HepG2 (cell line): ENCODE data around the gene ACSM3. TPM values are rescaled to one million over a fixed set of nuclear protein-coding genes. Genes with fewer than 3 reads are reported as not detected.

Experiments used
- DMAP1 ChIP-seq: IDR thresholded peaks from 2 replicates; pipeline ENCODE4 v1.6.1; 2016
- GATAD2A ChIP-seq: IDR thresholded peaks from 2 replicates; pipeline ENCODE4 v1.6.1; 2016
- HDAC2 ChIP-seq: sonication (generic); formaldehyde crosslinking; IDR thresholded peaks from 2 replicates; pipeline ENCODE4 v1.4.0; 2020; ENCODE audit warnings: missing genetic modification reagents
- KLF13 ChIP-seq: sonication (generic); formaldehyde crosslinking; IDR thresholded peaks from 2 replicates; pipeline ENCODE4 v1.4.0; 2020; ENCODE audit warnings: mild to moderate bottlenecking, missing genetic modification reagents
- SAP130 ChIP-seq: IDR thresholded peaks from 2 replicates; pipeline ENCODE4 v1.6.1; 2016; ENCODE audit warnings: low read depth
- SIX1 ChIP-seq: sonication (generic); formaldehyde crosslinking; IDR thresholded peaks from 2 replicates; pipeline ENCODE4 v1.4.0; 2020; ENCODE audit warnings: missing genetic modification reagents, borderline replicate concordance
- ZMYM4 ChIP-seq: sonication (generic); formaldehyde crosslinking; IDR thresholded peaks from 2 replicates; pipeline ENCODE4 v1.8.1; 2023; ENCODE audit warnings: mild to moderate bottlenecking, missing genetic modification reagents
- ZNF24 ChIP-seq: fragments of 450-650 bp; IDR thresholded peaks from 2 replicates; pipeline ENCODE4 v1.6.1; 2017; ENCODE audit warnings: antibody characterized with exemption, mild to moderate bottlenecking
- ZNF30 ChIP-seq: sonication (generic); formaldehyde crosslinking; IDR thresholded peaks from 2 replicates; pipeline ENCODE4 v1.5.0; 2020; ENCODE audit warnings: mild to moderate bottlenecking, missing genetic modification reagents
- ZNF546 ChIP-seq: sonication (generic); formaldehyde crosslinking; conservative IDR thresholded peaks from 2 replicates; pipeline ENCODE4 v1.8.1; 2023; ENCODE audit warnings: mild to moderate bottlenecking, missing genetic modification reagents
- ZNF549 ChIP-seq: sonication (generic); formaldehyde crosslinking; IDR thresholded peaks from 2 replicates; pipeline ENCODE4 v1.5.0; 2020; ENCODE audit warnings: missing genetic modification reagents
- polyA plus RNA-seq, 8 experiments: library from polyadenylated mRNA; depleted of rRNA in 3 of 8; stranded (reverse) in 7 of 8; unstranded in 1 of 8; fragments of >200 nt; fragmentation: Illumina TruSeq in 4 of 8; extraction: Trizol in 4 of 8; gene quantifications; 2 replicates each; pipeline versions ENCODE4 v1.2.1 to v1.2.3, GENCODE V29; 2011 to 2016; ENCODE audit warnings: low read depth in 4 of 8, missing spikeins in 1 of 8, mixed read lengths in 1 of 8; ENCODE audit not compliant: insufficient read depth in 1 of 8
- total RNA-seq, 5 experiments: library from RNA; depleted of rRNA; stranded (reverse); fragments of >200 nt; fragmentation: Illumina TruSeq; extraction: Trizol; gene quantifications; 2 replicates each; pipeline ENCODE4 v1.2.3, GENCODE V29; 2016; ENCODE audit warnings: low read depth in 1 of 5
- TF ChIP-seq, protein P1 (sequence below): sonication (generic); formaldehyde crosslinking; IDR thresholded peaks from 2 replicates; pipeline ENCODE4 v1.5.1; 2020; ENCODE audit warnings: mild to moderate bottlenecking, missing genetic modification reagents
- TF ChIP-seq, protein P2 (sequence below): IDR thresholded peaks from 2 replicates; pipeline ENCODE4 v1.6.1; 2012; ENCODE audit warnings: low read depth, low read length, improper control_type of control experiment
- TF ChIP-seq, protein P3 (sequence below): sonication (generic); formaldehyde crosslinking; IDR thresholded peaks from 2 replicates; pipeline ENCODE4 v1.4.0; 2020; ENCODE audit warnings: mild to moderate bottlenecking, missing genetic modification reagents
- TF ChIP-seq, protein P4 (sequence below): sonication (generic); formaldehyde crosslinking; IDR thresholded peaks from 2 replicates; pipeline ENCODE4 v1.9.0; 2021; ENCODE audit warnings: mild to moderate bottlenecking, missing genetic modification reagents
- TF ChIP-seq, protein P5 (sequence below): sonication (generic); formaldehyde crosslinking; IDR thresholded peaks from 2 replicates; pipeline ENCODE4 v1.8.1; 2022; ENCODE audit warnings: mild to moderate bottlenecking, missing genetic modification reagents

The ACSM3 gene
- total and polyA plus RNA-seq, 2 of the 13 experiments (the other 11 are each of a cell fraction or from before 2014, with no cell fraction given): 74.0 to 108 TPM

DNA sequence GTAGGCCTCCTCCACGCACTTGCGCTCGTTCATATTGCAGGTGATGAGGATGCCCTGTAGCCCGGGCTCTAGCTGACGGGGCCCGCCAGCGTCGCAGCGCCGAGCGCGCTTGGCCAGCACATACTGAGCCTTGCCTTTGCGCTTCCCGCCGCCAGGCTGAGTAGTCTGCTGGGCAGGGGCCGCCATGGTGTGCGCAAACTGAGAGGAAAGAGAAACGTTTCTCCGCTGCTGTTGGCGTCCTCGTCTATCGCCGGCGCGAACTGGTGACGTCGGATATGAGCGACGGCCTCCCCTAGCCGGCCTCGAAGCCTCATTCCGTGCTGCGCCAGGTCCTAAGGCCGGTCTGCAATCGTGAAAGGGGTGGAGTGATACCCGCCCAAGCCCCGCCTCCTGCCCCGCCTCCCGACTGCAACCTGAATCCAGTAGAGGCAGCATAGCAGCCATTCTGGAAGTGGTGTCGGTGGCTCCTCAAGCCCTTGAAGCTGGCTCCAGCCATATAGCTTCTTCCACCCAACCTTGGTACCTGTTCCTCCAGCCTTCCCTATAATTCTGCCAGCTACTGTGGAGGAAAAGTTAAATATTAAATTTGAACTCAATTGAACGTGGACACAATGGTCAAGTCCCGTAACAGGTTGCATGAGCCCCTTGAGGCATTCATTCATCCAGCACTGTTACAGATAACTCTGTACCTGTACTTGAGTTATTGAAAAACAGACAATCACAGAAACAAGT is 22.1 kb upstream of the ACSM3 start, which contains the start of gene THUMPD1 (continued):
- TF ChIP-seq, protein P1, sequence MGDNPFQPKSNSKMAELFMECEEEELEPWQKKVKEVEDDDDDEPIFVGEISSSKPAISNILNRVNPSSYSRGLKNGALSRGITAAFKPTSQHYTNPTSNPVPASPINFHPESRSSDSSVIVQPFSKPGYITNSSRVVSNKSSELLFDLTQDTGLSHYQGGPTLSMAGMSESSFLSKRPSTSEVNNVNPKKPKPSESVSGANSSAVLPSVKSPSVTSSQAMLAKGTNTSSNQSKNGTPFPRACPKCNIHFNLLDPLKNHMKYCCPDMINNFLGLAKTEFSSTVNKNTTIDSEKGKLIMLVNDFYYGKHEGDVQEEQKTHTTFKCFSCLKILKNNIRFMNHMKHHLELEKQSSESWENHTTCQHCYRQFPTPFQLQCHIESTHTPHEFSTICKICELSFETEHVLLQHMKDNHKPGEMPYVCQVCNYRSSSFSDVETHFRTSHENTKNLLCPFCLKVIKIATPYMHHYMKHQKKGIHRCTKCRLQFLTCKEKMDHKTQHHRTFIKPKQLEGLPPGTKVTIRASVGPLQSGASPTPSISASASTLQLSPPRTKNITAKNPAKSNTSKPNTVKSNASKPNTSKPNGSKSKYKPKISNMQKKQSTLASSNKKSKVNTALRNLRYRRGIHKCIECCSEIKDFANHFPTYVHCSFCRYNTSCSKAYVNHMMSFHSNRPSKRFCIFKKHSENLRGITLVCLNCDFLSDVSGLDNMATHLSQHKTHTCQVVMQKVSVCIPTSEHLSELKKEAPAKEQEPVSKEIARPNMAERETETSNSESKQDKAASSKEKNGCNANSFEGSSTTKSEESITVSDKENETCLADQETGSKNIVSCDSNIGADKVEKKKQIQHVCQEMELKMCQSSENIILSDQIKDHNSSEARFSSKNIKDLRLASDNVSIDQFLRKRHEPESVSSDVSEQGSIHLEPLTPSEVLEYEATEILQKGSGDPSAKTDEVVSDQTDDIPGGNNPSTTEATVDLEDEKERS (CRISPR knock-in tag): peak; percentile 83
- TF ChIP-seq ZNF30: 0 out of 2 replicates have a peak, but pooled peaks have one; percentile 27
- TF ChIP-seq, protein P2, sequence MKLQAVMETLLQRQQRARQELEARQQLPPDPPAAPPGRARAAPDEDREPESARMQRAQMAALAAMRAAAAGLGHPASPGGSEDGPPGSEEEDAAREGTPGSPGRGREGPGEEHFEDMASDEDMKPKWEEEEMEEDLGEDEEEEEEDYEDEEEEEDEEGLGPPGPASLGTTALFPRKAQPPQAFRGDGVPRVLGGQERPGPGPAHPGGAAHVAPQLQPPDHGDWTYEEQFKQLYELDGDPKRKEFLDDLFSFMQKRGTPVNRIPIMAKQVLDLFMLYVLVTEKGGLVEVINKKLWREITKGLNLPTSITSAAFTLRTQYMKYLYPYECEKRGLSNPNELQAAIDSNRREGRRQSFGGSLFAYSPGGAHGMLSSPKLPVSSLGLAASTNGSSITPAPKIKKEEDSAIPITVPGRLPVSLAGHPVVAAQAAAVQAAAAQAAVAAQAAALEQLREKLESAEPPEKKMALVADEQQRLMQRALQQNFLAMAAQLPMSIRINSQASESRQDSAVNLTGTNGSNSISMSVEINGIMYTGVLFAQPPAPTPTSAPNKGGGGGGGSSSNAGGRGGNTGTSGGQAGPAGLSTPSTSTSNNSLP: peak; percentile 95
- no peak for TF ChIP-seq ZNF546 (CRISPR knock-in tag)
- no peak; the same call in 1 of the 2 replicates for TF ChIP-seq KLF13 (CRISPR knock-in tag)
- TF ChIP-seq ZMYM4 (CRISPR knock-in tag): peak; percentile 100
- TF ChIP-seq DMAP1 (CRISPR knock-in tag): peak; percentile 96
- no peak for TF ChIP-seq ZNF549 (CRISPR knock-in tag)
- peak; percentile 87 for TF ChIP-seq GATAD2A (CRISPR knock-in tag)
- TF ChIP-seq HDAC2: peak; percentile 97
- TF ChIP-seq, protein P3, sequence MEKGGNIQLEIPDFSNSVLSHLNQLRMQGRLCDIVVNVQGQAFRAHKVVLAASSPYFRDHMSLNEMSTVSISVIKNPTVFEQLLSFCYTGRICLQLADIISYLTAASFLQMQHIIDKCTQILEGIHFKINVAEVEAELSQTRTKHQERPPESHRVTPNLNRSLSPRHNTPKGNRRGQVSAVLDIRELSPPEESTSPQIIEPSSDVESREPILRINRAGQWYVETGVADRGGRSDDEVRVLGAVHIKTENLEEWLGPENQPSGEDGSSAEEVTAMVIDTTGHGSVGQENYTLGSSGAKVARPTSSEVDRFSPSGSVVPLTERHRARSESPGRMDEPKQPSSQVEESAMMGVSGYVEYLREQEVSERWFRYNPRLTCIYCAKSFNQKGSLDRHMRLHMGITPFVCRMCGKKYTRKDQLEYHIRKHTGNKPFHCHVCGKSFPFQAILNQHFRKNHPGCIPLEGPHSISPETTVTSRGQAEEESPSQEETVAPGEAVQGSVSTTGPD (CRISPR knock-in tag): peak; percentile 32; the same call in 1 of the 2 replicates
- TF ChIP-seq, protein P4, sequence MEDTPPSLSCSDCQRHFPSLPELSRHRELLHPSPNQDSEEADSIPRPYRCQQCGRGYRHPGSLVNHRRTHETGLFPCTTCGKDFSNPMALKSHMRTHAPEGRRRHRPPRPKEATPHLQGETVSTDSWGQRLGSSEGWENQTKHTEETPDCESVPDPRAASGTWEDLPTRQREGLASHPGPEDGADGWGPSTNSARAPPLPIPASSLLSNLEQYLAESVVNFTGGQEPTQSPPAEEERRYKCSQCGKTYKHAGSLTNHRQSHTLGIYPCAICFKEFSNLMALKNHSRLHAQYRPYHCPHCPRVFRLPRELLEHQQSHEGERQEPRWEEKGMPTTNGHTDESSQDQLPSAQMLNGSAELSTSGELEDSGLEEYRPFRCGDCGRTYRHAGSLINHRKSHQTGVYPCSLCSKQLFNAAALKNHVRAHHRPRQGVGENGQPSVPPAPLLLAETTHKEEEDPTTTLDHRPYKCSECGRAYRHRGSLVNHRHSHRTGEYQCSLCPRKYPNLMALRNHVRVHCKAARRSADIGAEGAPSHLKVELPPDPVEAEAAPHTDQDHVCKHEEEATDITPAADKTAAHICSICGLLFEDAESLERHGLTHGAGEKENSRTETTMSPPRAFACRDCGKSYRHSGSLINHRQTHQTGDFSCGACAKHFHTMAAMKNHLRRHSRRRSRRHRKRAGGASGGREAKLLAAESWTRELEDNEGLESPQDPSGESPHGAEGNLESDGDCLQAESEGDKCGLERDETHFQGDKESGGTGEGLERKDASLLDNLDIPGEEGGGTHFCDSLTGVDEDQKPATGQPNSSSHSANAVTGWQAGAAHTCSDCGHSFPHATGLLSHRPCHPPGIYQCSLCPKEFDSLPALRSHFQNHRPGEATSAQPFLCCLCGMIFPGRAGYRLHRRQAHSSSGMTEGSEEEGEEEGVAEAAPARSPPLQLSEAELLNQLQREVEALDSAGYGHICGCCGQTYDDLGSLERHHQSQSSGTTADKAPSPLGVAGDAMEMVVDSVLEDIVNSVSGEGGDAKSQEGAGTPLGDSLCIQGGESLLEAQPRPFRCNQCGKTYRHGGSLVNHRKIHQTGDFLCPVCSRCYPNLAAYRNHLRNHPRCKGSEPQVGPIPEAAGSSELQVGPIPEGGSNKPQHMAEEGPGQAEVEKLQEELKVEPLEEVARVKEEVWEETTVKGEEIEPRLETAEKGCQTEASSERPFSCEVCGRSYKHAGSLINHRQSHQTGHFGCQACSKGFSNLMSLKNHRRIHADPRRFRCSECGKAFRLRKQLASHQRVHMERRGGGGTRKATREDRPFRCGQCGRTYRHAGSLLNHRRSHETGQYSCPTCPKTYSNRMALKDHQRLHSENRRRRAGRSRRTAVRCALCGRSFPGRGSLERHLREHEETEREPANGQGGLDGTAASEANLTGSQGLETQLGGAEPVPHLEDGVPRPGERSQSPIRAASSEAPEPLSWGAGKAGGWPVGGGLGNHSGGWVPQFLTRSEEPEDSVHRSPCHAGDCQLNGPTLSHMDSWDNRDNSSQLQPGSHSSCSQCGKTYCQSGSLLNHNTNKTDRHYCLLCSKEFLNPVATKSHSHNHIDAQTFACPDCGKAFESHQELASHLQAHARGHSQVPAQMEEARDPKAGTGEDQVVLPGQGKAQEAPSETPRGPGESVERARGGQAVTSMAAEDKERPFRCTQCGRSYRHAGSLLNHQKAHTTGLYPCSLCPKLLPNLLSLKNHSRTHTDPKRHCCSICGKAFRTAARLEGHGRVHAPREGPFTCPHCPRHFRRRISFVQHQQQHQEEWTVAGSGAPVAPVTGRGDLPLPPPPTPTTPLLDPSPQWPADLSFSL (CRISPR knock-in tag): no peak
- peak; percentile 56; the same call in 1 of the 2 replicates for TF ChIP-seq SIX1
- TF ChIP-seq, protein P5, sequence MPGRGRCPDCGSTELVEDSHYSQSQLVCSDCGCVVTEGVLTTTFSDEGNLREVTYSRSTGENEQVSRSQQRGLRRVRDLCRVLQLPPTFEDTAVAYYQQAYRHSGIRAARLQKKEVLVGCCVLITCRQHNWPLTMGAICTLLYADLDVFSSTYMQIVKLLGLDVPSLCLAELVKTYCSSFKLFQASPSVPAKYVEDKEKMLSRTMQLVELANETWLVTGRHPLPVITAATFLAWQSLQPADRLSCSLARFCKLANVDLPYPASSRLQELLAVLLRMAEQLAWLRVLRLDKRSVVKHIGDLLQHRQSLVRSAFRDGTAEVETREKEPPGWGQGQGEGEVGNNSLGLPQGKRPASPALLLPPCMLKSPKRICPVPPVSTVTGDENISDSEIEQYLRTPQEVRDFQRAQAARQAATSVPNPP (CRISPR knock-in tag): no peak
- peak; percentile 96 for TF ChIP-seq SAP130 (CRISPR knock-in tag)
- TF ChIP-seq ZNF24: peak; percentile 49; the same call in 1 of the 2 replicates
